Measurements from ENCODE around the gene NIPA2.

- TF ChIP-seq CTCF (IDR thresholded peaks at IDR 0.05; ENCODE audit: borderline replicate concordance, extremely low read depth, low read length, poor library complexity, severe bottlenecking) = no peak
- no peak for TF ChIP-seq EZH2 (IDR thresholded peaks at IDR 0.05; ENCODE audit: borderline replicate concordance, low read depth, low read length, severe bottlenecking)
Observed at GRCh38 chr15:22845289-22845900, 6.9 kb downstream of the NIPA2 start.
